PC-9 (cell line): ENCODE measurements around the gene NDUFS6.

ENCODE experiments used
- CTCF ChIP-seq: fragments of 200-600 bp; sonication (generic); conservative IDR thresholded peaks from 2 replicates; pipeline ENCODE4 v1.6.1; 2017; ENCODE audit warnings: mixed run types, antibody characterized with exemption, mild to moderate bottlenecking, moderate library complexity
- EZH2 ChIP-seq: fragments of 200-600 bp; sonication (generic); IDR thresholded peaks from 2 replicates; pipeline ENCODE4 v1.8.0; 2017; ENCODE audit warnings: antibody characterized with exemption, low read depth

- TF ChIP-seq CTCF = no peak
- no peak for TF ChIP-seq EZH2
These were observed 13.2 kb downstream of the NDUFS6 start for GRCh38 chr5:1814183-1815020.
